22Rv1 (cell line): ENCODE measurements around the gene NT5DC2.

Experiments used
- H3K27ac ChIP-seq: fragments of 450-650 bp; 2 replicates; pipeline ENCODE4 v1.5.1; 2017
- CTCF ChIP-seq: fragments of 450-650 bp; IDR thresholded peaks from 2 replicates; pipeline ENCODE4 v1.5.1; 2017; ENCODE audit warnings: mild to moderate bottlenecking
- ZFX ChIP-seq: fragments of 450-650 bp; IDR thresholded peaks from 2 replicates; pipeline ENCODE4 v1.6.1; 2017; ENCODE audit warnings: antibody characterized with exemption, borderline replicate concordance

NT5DC2 gene

GRCh38 chr3:52551118-52551517 lies 17.5 kb upstream of the NT5DC2 start:
- TF ChIP-seq CTCF, result no peak
- no peak for TF ChIP-seq ZFX
- no peak overlapping the region for H3K27ac ChIP-seq

GRCh38 chr3:52547143-52547542 lies 13.5 kb upstream of the NT5DC2 start:
- no peak for TF ChIP-seq CTCF
- TF ChIP-seq ZFX, result no peak
- no peak overlapping the region for H3K27ac ChIP-seq

- H3K27ac ChIP-seq, result peak overlapping the region; percentile 4; the same call in 1 of the 2 replicates
- TF ChIP-seq ZFX (no peak), CTCF (no peak)
Observed at GRCh38 chr3:52546111-52546901, 12.6 kb upstream of the NT5DC2 start.

GRCh38 chr3:52544937-52545336 lies 11.3 kb upstream of the NT5DC2 start:
- TF ChIP-seq ZFX, result no peak
- no peak for TF ChIP-seq CTCF
- H3K27ac ChIP-seq, result no peak overlapping the region

- no peak for TF ChIP-seq CTCF
- no peak for TF ChIP-seq ZFX
- H3K27ac ChIP-seq, result no peak overlapping the region
Observed at GRCh38 chr3:52541050-52541449, 7.4 kb upstream of the NT5DC2 start.

GRCh38 chr3:52539010-52539653 lies 5.5 kb upstream of the NT5DC2 start:
- no peak for TF ChIP-seq ZFX
- no peak for TF ChIP-seq CTCF
- peak overlapping the region; percentile 44; the same call in 1 of the 2 replicates for H3K27ac ChIP-seq

GRCh38 chr3:52537726-52538421 lies 4.2 kb upstream of the NT5DC2 start:
- TF ChIP-seq CTCF, result no peak
- TF ChIP-seq ZFX, result no peak
- peak overlapping the region; percentile 94 for H3K27ac ChIP-seq
